Measurements from ENCODE around the gene ITPRID1. TPM values are rescaled to one million over a fixed set of nuclear protein-coding genes. Genes with fewer than 3 reads are reported as not detected.

ITPRID1 gene
- total RNA-seq, 1 experiment from 2014 or later = not detected

DNA sequence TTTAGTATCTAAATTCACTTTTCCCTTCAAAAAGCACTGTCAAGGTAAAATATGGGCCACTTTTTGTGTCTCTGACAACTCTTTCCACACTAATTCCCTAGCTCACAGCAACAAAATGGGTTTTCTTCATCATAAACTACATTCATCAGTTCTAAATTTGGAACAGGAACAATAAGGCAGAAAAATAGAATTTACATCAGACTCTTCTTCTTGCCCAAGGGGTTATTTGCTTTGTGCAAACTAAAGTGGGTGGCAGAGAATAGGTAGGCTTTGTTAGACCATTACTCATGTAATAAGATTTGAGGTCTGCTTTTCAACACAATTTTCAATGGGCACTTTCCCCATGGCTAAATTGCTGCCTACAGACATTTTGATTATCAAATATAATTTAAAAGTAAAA lies 155.6 kb downstream of the ITPRID1 start:
- Histone ChIP-seq H3K36me3 (ENCODE audit: low read depth, low read length) (no peaks in the 10 kb centered on the region), H3K4me2 (ENCODE audit: low read length) (no peak overlapping the region), H3K9ac (ENCODE audit: low read length) (no peak overlapping the region), H4K20me1 (ENCODE audit: low read length) (no peaks in the 10 kb centered on the region), H3K4me1 (ENCODE audit: insufficient read depth, low read length) (no peaks in the 10 kb centered on the region), H2AFZ (ENCODE audit: low read length) (no peak overlapping the region), H3K9me3 (ENCODE audit: low read length) (no peaks in the 10 kb centered on the region), H3K27ac (ENCODE audit: low read length) (no peak overlapping the region), H3K27me3 (ENCODE audit: low read length) (peaks cover 78% of the 10 kb centered on the region), H3K4me3 (ENCODE audit: low read length) (no peak overlapping the region), H3K9me2 (replicated peaks; ENCODE audit: low read length) (no peaks in the 10 kb centered on the region), H3K79me2 (ENCODE audit: low read length) (no peaks in the 10 kb centered on the region), H3F3A (ENCODE audit: low read length, unreplicated experiment) (no peaks in the 10 kb centered on the region)
- POLR2A ChIA-PET (ENCODE audit: unreplicated experiment) = no interaction called here
- DNase-seq (no peak), ATAC-seq (no peak)
- intact Hi-C loops (cut with micrococcal nuclease) = no loop called here
- no peak for TF ChIP-seq CTCF (conservative IDR thresholded peaks at IDR 0.05; ENCODE audit: low read depth, low read length)
- TF ChIP-seq EZH2 (IDR thresholded peaks at IDR 0.05; ENCODE audit: low read length, unreplicated experiment) = no peak
- TF ChIP-seq EZH2phosphoT487 (IDR thresholded peaks at IDR 0.05; ENCODE audit: borderline replicate concordance, low read length) = no peak
- CTCF ChIA-PET = no interaction called here
- BruUV-seq (replicated peaks) = no TSS peak

GRCh38 chr7:31679574-31680305 lies 165.8 kb downstream of the ITPRID1 start:
- H3K4me3 ChIP-seq (ENCODE audit: low read length) = no peak overlapping the region
- H4K20me1 ChIP-seq (ENCODE audit: low read length) = no peaks in the 10 kb centered on the region
- peaks cover 74% of the 10 kb centered on the region for H3K27me3 ChIP-seq (ENCODE audit: low read length)
- no peak overlapping the region for H3K9ac ChIP-seq (ENCODE audit: low read length)
- ATAC-seq (no peak), DNase-seq (no peak)
- no peaks in the 10 kb centered on the region for H3F3A ChIP-seq (ENCODE audit: low read length, unreplicated experiment)
- no peak overlapping the region for H2AFZ ChIP-seq (ENCODE audit: low read length)
- no peaks in the 10 kb centered on the region for H3K4me1 ChIP-seq (ENCODE audit: insufficient read depth, low read length)
- H3K79me2 ChIP-seq (ENCODE audit: low read length) = no peaks in the 10 kb centered on the region
- H3K9me3 ChIP-seq (ENCODE audit: low read length) = no peaks in the 10 kb centered on the region
- H3K27ac ChIP-seq (ENCODE audit: low read length) = no peak overlapping the region
- ChIA-PET CTCF (interaction anchor here (0.6 kb wide), 1 partner anchor 555 kb away, joined by 3 read pairs; no protein-coding TSS in a partner anchor), POLR2A (ENCODE audit: unreplicated experiment) (no interaction called here)
- H3K9me2 ChIP-seq (replicated peaks; ENCODE audit: low read length) = no peaks in the 10 kb centered on the region
- intact Hi-C loops (cut with micrococcal nuclease) = no loop called here
- no peak for TF ChIP-seq EZH2 (IDR thresholded peaks at IDR 0.05; ENCODE audit: low read length, unreplicated experiment)
- no peak for TF ChIP-seq EZH2phosphoT487 (IDR thresholded peaks at IDR 0.05; ENCODE audit: borderline replicate concordance, low read length)
- TF ChIP-seq CTCF (conservative IDR thresholded peaks at IDR 0.05; ENCODE audit: low read depth, low read length) = no peak
- BruUV-seq (replicated peaks) = no TSS peak
- no peaks in the 10 kb centered on the region for H3K36me3 ChIP-seq (ENCODE audit: low read depth, low read length)
- no peak overlapping the region for H3K4me2 ChIP-seq (ENCODE audit: low read length)

- no peaks in the 10 kb centered on the region for H3K4me1 ChIP-seq (ENCODE audit: insufficient read depth, low read length)
- H2AFZ ChIP-seq (ENCODE audit: low read length) = no peak overlapping the region
- H3K9ac ChIP-seq (ENCODE audit: low read length) = no peak overlapping the region
- H3K4me3 ChIP-seq (ENCODE audit: low read length) = no peak overlapping the region
- no peak overlapping the region for H3K4me2 ChIP-seq (ENCODE audit: low read length)
- no peaks in the 10 kb centered on the region for H4K20me1 ChIP-seq (ENCODE audit: low read length)
- intact Hi-C loops (cut with micrococcal nuclease) = no loop called here
- POLR2A ChIA-PET (ENCODE audit: unreplicated experiment) = no interaction called here
- ATAC-seq = no peak
- no peaks in the 10 kb centered on the region for H3K9me3 ChIP-seq (ENCODE audit: low read length)
- no TSS peak for BruUV-seq (replicated peaks)
- no peaks in the 10 kb centered on the region for H3K79me2 ChIP-seq (ENCODE audit: low read length)
- H3F3A ChIP-seq (ENCODE audit: low read length, unreplicated experiment) = no peaks in the 10 kb centered on the region
- CTCF ChIA-PET = no interaction called here
- TF ChIP-seq CTCF (conservative IDR thresholded peaks at IDR 0.05; ENCODE audit: low read depth, low read length) = no peak
- TF ChIP-seq EZH2phosphoT487 (IDR thresholded peaks at IDR 0.05; ENCODE audit: borderline replicate concordance, low read length) = no peak
- no peak for TF ChIP-seq EZH2 (IDR thresholded peaks at IDR 0.05; ENCODE audit: low read length, unreplicated experiment)
- H3K36me3 ChIP-seq (ENCODE audit: low read depth, low read length) = no peaks in the 10 kb centered on the region
- H3K27me3 ChIP-seq (ENCODE audit: low read length) = peaks cover 96% of the 10 kb centered on the region
- no peak for DNase-seq
- H3K9me2 ChIP-seq (replicated peaks; ENCODE audit: low read length) = no peaks in the 10 kb centered on the region
- H3K27ac ChIP-seq (ENCODE audit: low read length) = no peak overlapping the region
These were observed 169.7 kb downstream of the ITPRID1 start for GRCh38 chr7:31683445-31684225.
